ENCODE data around the gene APOA4. TPM values are rescaled to one million over a fixed set of nuclear protein-coding genes. Genes with fewer than 3 reads are reported as not detected.

The APOA4 gene
- total and polyA plus RNA-seq, 2 donors (not counting 3 experiments of a cell fraction or from before 2014, with no cell fraction given): not detected

- intact Hi-C loops (cut with micrococcal nuclease) (no loop called here), dilution Hi-C loops (cut with MboI; ENCODE audit: extremely low pct_ligation_motif_present, low sequenced_read_pairs) (no loop called here)
- DNase-seq (ENCODE audit: low read depth, low spot score) (no peak), FAIRE-seq (no peak)
- no TSS peak for BruUV-seq (replicated peaks)
- Histone ChIP-seq H3K4me2 (ENCODE audit: insufficient read depth, low read length) (no peak overlapping the region), H3K9me1 (replicated peaks; ENCODE audit: control insufficient read depth, extremely low read depth, insufficient read depth, low read length) (no peaks in the 10 kb centered on the region), H4K20me1 (replicated peaks; ENCODE audit: control insufficient read depth, extremely low read depth, insufficient read depth, low read length) (no peaks in the 10 kb centered on the region), H3K9me3 (replicated peaks; ENCODE audit: control insufficient read depth, insufficient read depth, low read length) (no peaks in the 10 kb centered on the region), H3K4me1 (ENCODE audit: control insufficient read depth, extremely low read depth, insufficient read depth, low read length) (no peaks in the 10 kb centered on the region), H3K36me3 (ENCODE audit: control insufficient read depth in 2 of 2, extremely low read depth in 1 of 2, insufficient read depth in 2 of 2, low read length in 2 of 2) (no peaks in the 10 kb centered on the region), H3K27ac (ENCODE audit: insufficient read depth, low read depth, low read length) (no peak overlapping the region), H3K27me3 (ENCODE audit: control insufficient read depth in 2 of 2, insufficient read depth in 2 of 2, low read length in 2 of 2) (no peaks in the 10 kb centered on the region), H2AFZ (ENCODE audit: low read depth, low read length) (no peak overlapping the region), H3K79me2 (ENCODE audit: control insufficient read depth, insufficient read depth, low read length) (no peaks in the 10 kb centered on the region), H3K9ac (replicated peaks; ENCODE audit: extremely low read depth, insufficient read depth, low read length) (no peak overlapping the region), H3K4me3 (replicated peaks in 1 of 3; ENCODE audit: insufficient read depth in 1 of 3, low read depth in 1 of 3, low read length in 3 of 3) (no peak overlapping the region)
- TF ChIP-seq FOS (IDR thresholded peaks at IDR 0.05; ENCODE audit: borderline replicate concordance, insufficient read depth, low read length) (no peak), GATA2 (IDR thresholded peaks at IDR 0.05; ENCODE audit: insufficient read depth, insufficient read length, low read depth, low read length) (no peak), MAX (IDR thresholded peaks at IDR 0.05; ENCODE audit: insufficient read depth, insufficient read length) (no peak)
- CTCF ChIA-PET: interaction anchor here (3.7 kb wide), 1 partner anchor 11 kb away, joined by 22 read pairs; the partner anchor contains the start of gene APOA1
- POLR2A ChIA-PET: no interaction called here
These were observed 2.3 kb upstream of the APOA4 start for GRCh38 chr11:116825434-116825833.

GRCh38 chr11:116822575-116822974 lies 529 bp downstream of the APOA4 start:
- Histone ChIP-seq H3K4me2 (ENCODE audit: insufficient read depth, low read length) (no peak overlapping the region), H3K4me3 (replicated peaks in 1 of 3; ENCODE audit: insufficient read depth in 1 of 3, low read depth in 1 of 3, low read length in 3 of 3) (no peak overlapping the region), H3K9me3 (replicated peaks; ENCODE audit: control insufficient read depth, insufficient read depth, low read length) (no peaks in the 10 kb centered on the region), H3K9ac (replicated peaks; ENCODE audit: extremely low read depth, insufficient read depth, low read length) (no peak overlapping the region), H3K79me2 (ENCODE audit: control insufficient read depth, insufficient read depth, low read length) (no peaks in the 10 kb centered on the region), H3K36me3 (ENCODE audit: control insufficient read depth in 2 of 2, extremely low read depth in 1 of 2, insufficient read depth in 2 of 2, low read length in 2 of 2) (no peaks in the 10 kb centered on the region), H3K9me1 (replicated peaks; ENCODE audit: control insufficient read depth, extremely low read depth, insufficient read depth, low read length) (no peaks in the 10 kb centered on the region), H2AFZ (ENCODE audit: low read depth, low read length) (no peak overlapping the region), H3K27ac (ENCODE audit: insufficient read depth, low read depth, low read length) (no peak overlapping the region), H4K20me1 (replicated peaks; ENCODE audit: control insufficient read depth, extremely low read depth, insufficient read depth, low read length) (no peaks in the 10 kb centered on the region), H3K4me1 (ENCODE audit: control insufficient read depth, extremely low read depth, insufficient read depth, low read length) (no peaks in the 10 kb centered on the region), H3K27me3 (ENCODE audit: control insufficient read depth in 2 of 2, insufficient read depth in 2 of 2, low read length in 2 of 2) (no peaks in the 10 kb centered on the region)
- ChIA-PET POLR2A (no interaction called here), CTCF (interaction anchor here (3.6 to 3.7 kb wide), 2 partner anchors 14 to 32 kb away, joined by 22 to 30 read pairs; partner anchors contain the start of genes APOA1 and APOA5)
- intact Hi-C loops (cut with micrococcal nuclease) (no loop called here), dilution Hi-C loops (cut with MboI; ENCODE audit: extremely low pct_ligation_motif_present, low sequenced_read_pairs) (no loop called here)
- no TSS peak for BruUV-seq (replicated peaks)
- no peak for DNase-seq (ENCODE audit: low read depth, low spot score)
- FAIRE-seq: no peak
- TF ChIP-seq GATA2 (IDR thresholded peaks at IDR 0.05; ENCODE audit: insufficient read depth, insufficient read length, low read depth, low read length) (no peak), MAX (IDR thresholded peaks at IDR 0.05; ENCODE audit: insufficient read depth, insufficient read length) (no peak), MYC (IDR thresholded peaks at IDR 0.05; ENCODE audit: low read depth, low read length) (no peak), CTCF (IDR thresholded peaks at IDR 0.05; ENCODE audit: extremely low read depth in 1 of 2, insufficient read depth in 1 of 2, low read depth in 1 of 2, low read length in 2 of 2) (no peak), POLR2A (IDR thresholded peaks at IDR 0.05; ENCODE audit: low read depth, low read length) (no peak), EZH2 (IDR thresholded peaks at IDR 0.05; ENCODE audit: borderline replicate concordance, low read depth, low read length, severe bottlenecking) (no peak), JUN (IDR thresholded peaks at IDR 0.05; ENCODE audit: borderline replicate concordance, insufficient read depth, insufficient read length, low read depth) (no peak), POLR2AphosphoS5 (IDR thresholded peaks at IDR 0.05; ENCODE audit: insufficient read depth, low read depth, low read length) (no peak)
